Mesenchymal stem cell (in vitro differentiated cells and primary cell): Measurements from ENCODE around the gene TP73.

Experiments used
- DNase-seq: peaks from one replicate; pipeline ENCODE4 v3.0.0-alpha.2; 2013
- H2AFZ ChIP-seq: one replicate; pipeline ENCODE4 v1.6.1; 2013; ENCODE audit warnings: low read depth, mild to moderate bottlenecking, control low read depth, inconsistent platforms, low read length, moderate library complexity
- H2AK5ac ChIP-seq: 2 replicates; pipeline ENCODE4 v1.6.1; 2013; ENCODE audit warnings: low read length, moderate library complexity, mild to moderate bottlenecking, inconsistent platforms; ENCODE audit not compliant: severe bottlenecking
- H2BK120ac ChIP-seq: one replicate; pipeline ENCODE4 v1.6.1; 2013; ENCODE audit warnings: low read depth, mild to moderate bottlenecking, inconsistent platforms, low read length, moderate library complexity
- H2BK12ac ChIP-seq, 2 experiments: one replicate each; pipeline ENCODE4 v1.6.1; 2013; ENCODE audit warnings: inconsistent platforms in 2 of 2, low read length in 2 of 2, mild to moderate bottlenecking in 2 of 2, moderate library complexity in 2 of 2, control low read depth in 1 of 2
- H2BK15ac ChIP-seq: one replicate; pipeline ENCODE4 v1.6.1; 2013; ENCODE audit warnings: mild to moderate bottlenecking, low read depth, inconsistent platforms; ENCODE audit not compliant: poor library complexity, severe bottlenecking
- H2BK5ac ChIP-seq: 2 replicates; pipeline ENCODE4 v1.6.1; 2013; ENCODE audit warnings: low read depth, mild to moderate bottlenecking, low read length, control low read depth, inconsistent platforms; ENCODE audit not compliant: poor library complexity, severe bottlenecking
- H3K14ac ChIP-seq, 2 experiments: one replicate each; pipeline ENCODE4 v1.6.1; 2013; ENCODE audit warnings: inconsistent platforms in 2 of 2, low read length in 2 of 2, control low read depth in 1 of 2, mild to moderate bottlenecking in 1 of 2, moderate library complexity in 1 of 2
- H3K18ac ChIP-seq, 2 experiments: one replicate each; pipeline ENCODE4 v1.6.1; 2013; ENCODE audit warnings: inconsistent platforms in 2 of 2, low read length in 2 of 2, control low read depth in 1 of 2, low read depth in 1 of 2, mild to moderate bottlenecking in 1 of 2
- H3K23ac ChIP-seq, 2 experiments: one replicate each; pipeline ENCODE4 v1.6.1; 2013; ENCODE audit warnings: inconsistent platforms in 2 of 2, low read length in 2 of 2, mild to moderate bottlenecking in 2 of 2, moderate library complexity in 2 of 2, control low read depth in 1 of 2
- H3K27ac ChIP-seq: 2 replicates; pipeline ENCODE4 v1.5.1; 2013; ENCODE audit warnings: mild to moderate bottlenecking, moderate library complexity, low read length, control low read depth, inconsistent platforms; ENCODE audit not compliant: poor library complexity, severe bottlenecking
- H3K27me3 ChIP-seq, 2 experiments: 2 replicates each; pipeline versions ENCODE4 v1.6.1 to v1.7.0; 2013; ENCODE audit warnings: low read length in 2 of 2, mild to moderate bottlenecking in 2 of 2, moderate library complexity in 2 of 2, control low read depth in 1 of 2, inconsistent platforms in 1 of 2; ENCODE audit not compliant: control insufficient read depth in 1 of 2, insufficient read depth in 1 of 2
- H3K36me3 ChIP-seq, 2 experiments: 2 replicates each; pipeline versions ENCODE4 v1.6.1 to v1.7.0; 2013; ENCODE audit warnings: low read length in 2 of 2, control low read depth in 1 of 2, inconsistent platforms in 1 of 2, low read depth in 1 of 2, mild to moderate bottlenecking in 1 of 2; ENCODE audit not compliant: insufficient read depth in 2 of 2, control insufficient read depth in 1 of 2
- H3K4ac ChIP-seq, 2 experiments: one replicate each; pipeline ENCODE4 v1.6.1; 2013; ENCODE audit warnings: inconsistent platforms in 2 of 2, low read length in 2 of 2, mild to moderate bottlenecking in 2 of 2, moderate library complexity in 2 of 2, control low read depth in 1 of 2, low read depth in 1 of 2
- H3K4me1 ChIP-seq: 2 replicates; pipeline ENCODE4 v1.6.1; 2013; ENCODE audit warnings: low read depth, low read length, control low read depth; ENCODE audit not compliant: control insufficient read depth, insufficient read depth
- H3K4me2 ChIP-seq: 2 replicates; pipeline ENCODE4 v1.6.1; 2013; ENCODE audit warnings: low read length, mild to moderate bottlenecking, inconsistent platforms; ENCODE audit not compliant: poor library complexity, severe bottlenecking
- H3K4me3 ChIP-seq, 2 experiments: 2 replicates each; pipeline versions ENCODE4 v1.5.1 to v1.7.0; 2013; ENCODE audit warnings: low read length in 2 of 2, mild to moderate bottlenecking in 2 of 2, control low read depth in 1 of 2, low read depth in 1 of 2; ENCODE audit not compliant: insufficient read depth in 1 of 2
- H3K79me1 ChIP-seq: replicated peaks from 2 replicates; pipeline ENCODE4 v1.6.1; 2013; ENCODE audit warnings: mild to moderate bottlenecking, control low read depth, low read length, inconsistent platforms; ENCODE audit not compliant: poor library complexity, severe bottlenecking
- H3K9ac ChIP-seq: 2 replicates; pipeline ENCODE4 v1.7.0; 2013; ENCODE audit warnings: mild to moderate bottlenecking, low read length, moderate library complexity
- H3K9me3 ChIP-seq: 2 replicates; pipeline ENCODE4 v1.7.0; 2013; ENCODE audit warnings: mild to moderate bottlenecking, low read length; ENCODE audit not compliant: control insufficient read depth
- H4K8ac ChIP-seq: one replicate; pipeline ENCODE4 v1.6.1; 2013; ENCODE audit warnings: inconsistent platforms, mild to moderate bottlenecking, low read length, moderate library complexity
- H4K91ac ChIP-seq: one replicate; pipeline ENCODE4 v1.6.1; 2013; ENCODE audit warnings: mild to moderate bottlenecking, low read length, inconsistent platforms
- whole genome bisulfite sequencing: methylation state at CpG from one replicate; pipeline ENCODE4 v1.1.7; 2013; ENCODE audit warnings: mixed read lengths; 5-methylcytosine and 5-hydroxymethylcytosine counted together

TP73 gene

DNA sequence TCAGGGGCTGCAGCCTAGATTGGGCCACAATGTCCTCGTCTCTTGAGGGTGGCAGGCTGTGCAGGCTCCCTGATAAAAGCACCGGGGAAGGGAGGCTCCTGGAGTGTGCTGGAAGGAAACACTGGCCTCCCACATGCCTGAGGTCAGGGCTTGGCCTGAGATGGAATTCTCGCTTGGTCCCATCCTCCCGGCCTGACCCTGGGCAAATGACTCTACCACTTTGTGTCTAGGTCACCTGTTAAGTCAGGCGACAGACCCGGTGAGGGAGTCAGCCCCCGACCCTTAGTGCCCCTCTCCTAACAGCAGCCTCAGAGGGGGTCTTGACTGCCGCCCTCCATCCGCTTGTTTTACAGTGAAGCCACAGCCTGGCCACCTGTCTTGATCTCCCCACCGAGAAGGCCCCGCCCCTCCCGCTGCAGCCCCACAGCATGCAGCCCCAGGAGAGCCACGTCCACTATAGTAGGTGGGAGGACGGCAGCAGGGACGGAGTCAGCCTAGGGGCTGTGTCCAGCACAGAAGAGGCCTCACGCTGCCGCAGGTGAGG, 122.7 kb downstream of the TP73 start:
- Histone ChIP-seq H3K79me1 (peaks cover 15% of the 10 kb centered on the region), H3K23ac (no peak overlapping the region), H3K14ac (no peak overlapping the region), H3K36me3 (peaks cover 19 to 31% of the 10 kb centered on the region in 2 experiments), H3K4me1 (peaks cover 66% of the 10 kb centered on the region), H2BK5ac (no peak overlapping the region), H3K4me2 (peak overlapping the region; percentile 14), H4K8ac (peak overlapping the region; percentile 62), H3K27me3 (peaks cover 8 to 22% of the 10 kb centered on the region in 2 experiments), H3K9me3 (no peaks in the 10 kb centered on the region), H3K9ac (no peak overlapping the region), H3K18ac (peak overlapping the region; percentile 40 to 69), H3K4me3 (no peak overlapping the region), H2AFZ (no peak overlapping the region), H2AK5ac (no peak overlapping the region), H2BK15ac (peak overlapping the region; percentile 48), H4K91ac (peak overlapping the region; percentile 67), H2BK12ac (peak overlapping the region in 1 of 2 experiments; percentile 8), H3K4ac (no peak overlapping the region), H3K27ac (peak overlapping the region; percentile 4), H2BK120ac (no peak overlapping the region)
- peak; percentile 16 for DNase-seq
- 76% methylated on average over 17 of the region's 17 CpGs for WGBS

- Histone ChIP-seq H3K36me3 (peaks cover 25 to 36% of the 10 kb centered on the region in 2 experiments), H3K79me1 (peaks cover 15% of the 10 kb centered on the region), H3K4me1 (peaks cover 64% of the 10 kb centered on the region), H3K4me2 (peak overlapping the region; percentile 14), H2BK12ac (peak overlapping the region in 1 of 2 experiments; percentile 91), H2AFZ (no peak overlapping the region), H3K23ac (no peak overlapping the region), H4K8ac (peak overlapping the region; percentile 62), H3K27ac (peak overlapping the region; percentile 13), H3K14ac (peak overlapping the region in 1 of 2 experiments; percentile 53), H3K4me3 (no peak overlapping the region), H3K9ac (no peak overlapping the region), H2BK5ac (no peak overlapping the region), H2BK120ac (no peak overlapping the region), H4K91ac (peak overlapping the region; percentile 67), H3K18ac (peak overlapping the region; percentile 71), H3K4ac (peak overlapping the region in 1 of 2 experiments; percentile 24), H3K9me3 (no peaks in the 10 kb centered on the region), H3K27me3 (peaks cover 4 to 16% of the 10 kb centered on the region in 2 experiments), H2AK5ac (no peak overlapping the region), H2BK15ac (no peak overlapping the region)
- 48% methylated on average over 27 of the region's 27 CpGs for WGBS
- peak; percentile 62 for DNase-seq
Observed at GRCh38 chr1:3775490-3776230, 123.3 kb downstream of the TP73 start.

DNA sequence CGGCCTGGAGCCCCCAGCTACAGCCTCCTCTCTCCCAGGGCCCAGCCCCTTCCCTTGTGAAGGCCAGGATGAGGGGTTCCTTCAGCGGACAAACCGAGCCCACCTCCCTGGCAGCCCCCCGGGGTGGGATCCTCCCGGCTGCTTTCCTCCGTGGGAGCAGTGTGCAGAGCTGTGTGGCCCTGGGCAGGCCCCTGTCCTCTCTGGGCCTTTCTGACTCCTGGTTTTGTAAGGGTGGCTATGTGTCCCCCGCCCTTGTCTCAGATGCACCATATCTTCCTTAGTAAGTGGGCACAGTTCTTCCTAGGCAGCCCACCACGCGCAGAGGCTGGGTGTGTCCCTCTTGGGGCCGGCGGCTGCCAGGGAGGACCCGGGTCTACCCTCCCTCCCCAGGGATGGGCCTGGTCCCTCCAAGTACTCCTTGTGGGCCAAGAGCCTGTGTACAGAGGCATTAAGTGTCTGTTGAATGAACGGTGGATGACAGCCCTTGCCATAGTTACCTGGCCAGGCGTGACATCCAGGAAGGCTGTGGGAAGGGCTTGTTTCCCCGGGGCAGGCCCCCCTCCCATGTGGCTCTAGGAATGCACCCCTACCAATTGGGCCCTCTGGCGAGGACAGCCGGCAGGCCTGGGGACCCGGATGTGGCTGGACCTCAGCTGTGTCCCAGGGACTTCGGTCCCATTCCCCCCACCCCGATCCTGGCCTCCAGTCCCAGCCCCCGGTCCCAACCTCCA, 124.1 kb downstream of the TP73 start:
- 91% methylated on average over 21 of the region's 21 CpGs for WGBS
- peak overlapping the region in 1 of 2 experiments; percentile 71 for H3K18ac ChIP-seq
- no peak overlapping the region for H2AK5ac ChIP-seq
- H3K23ac ChIP-seq = no peak overlapping the region
- peaks cover 15% of the 10 kb centered on the region for H3K79me1 ChIP-seq
- H2BK15ac ChIP-seq = no peak overlapping the region
- H2BK12ac ChIP-seq = peak overlapping the region in 1 of 2 experiments; percentile 91
- H3K4me2 ChIP-seq = no peak overlapping the region
- peak overlapping the region; percentile 2 for H4K91ac ChIP-seq
- H3K4ac ChIP-seq = no peak overlapping the region
- no peak overlapping the region for H2BK5ac ChIP-seq
- peak overlapping the region in 1 of 2 experiments; percentile 53 for H3K14ac ChIP-seq
- no peak overlapping the region for H3K9ac ChIP-seq
- no peak overlapping the region for H3K27ac ChIP-seq
- H3K36me3 ChIP-seq = peaks cover 32 to 44% of the 10 kb centered on the region in 2 experiments
- no peak overlapping the region for H2BK120ac ChIP-seq
- H3K27me3 ChIP-seq = peaks cover 0 to 8% of the 10 kb centered on the region in 2 experiments
- no peaks in the 10 kb centered on the region for H3K9me3 ChIP-seq
- H4K8ac ChIP-seq = no peak overlapping the region
- no peak overlapping the region for H2AFZ ChIP-seq
- no peak for DNase-seq
- H3K4me3 ChIP-seq = no peak overlapping the region
- peaks cover 62% of the 10 kb centered on the region for H3K4me1 ChIP-seq

DNA sequence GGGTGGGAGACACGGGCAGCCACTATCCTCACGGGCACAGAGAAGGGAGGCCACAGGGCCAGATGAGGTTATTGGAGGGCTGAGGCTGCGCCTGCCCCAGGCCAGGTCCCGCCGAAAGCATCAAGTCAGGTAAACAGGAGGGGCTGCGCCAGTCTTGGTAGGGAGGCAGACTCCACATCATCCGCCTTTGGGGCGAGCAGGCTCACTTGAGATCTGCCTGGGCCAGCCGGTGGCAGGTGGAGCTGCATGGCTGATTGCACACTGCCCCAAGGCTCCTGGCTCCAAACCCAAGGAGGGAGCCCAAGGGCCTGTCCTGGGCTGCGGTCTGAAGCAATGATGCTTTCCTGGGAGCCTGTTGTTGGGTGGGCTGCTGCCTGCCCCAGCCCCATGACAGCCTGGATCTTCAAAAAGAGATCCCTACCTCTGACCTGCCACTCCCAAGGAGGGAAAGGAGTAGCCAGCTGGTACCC, 124.8 kb downstream of the TP73 start:
- no peak overlapping the region for H3K4ac ChIP-seq
- no peak overlapping the region for H2BK15ac ChIP-seq
- H3K18ac ChIP-seq = no peak overlapping the region
- WGBS = 96% methylated on average over 10 of the region's 10 CpGs
- H2AK5ac ChIP-seq = no peak overlapping the region
- peaks cover 40 to 50% of the 10 kb centered on the region in 2 experiments for H3K36me3 ChIP-seq
- no peak overlapping the region for H3K4me3 ChIP-seq
- H2AFZ ChIP-seq = no peak overlapping the region
- no peak overlapping the region for H2BK120ac ChIP-seq
- no peak overlapping the region for H3K27ac ChIP-seq
- no peaks in the 10 kb centered on the region for H3K9me3 ChIP-seq
- H3K4me1 ChIP-seq = peaks cover 55% of the 10 kb centered on the region
- no peak overlapping the region for H4K91ac ChIP-seq
- peaks cover 17% of the 10 kb centered on the region for H3K79me1 ChIP-seq
- H3K14ac ChIP-seq = no peak overlapping the region
- H2BK5ac ChIP-seq = no peak overlapping the region
- H3K4me2 ChIP-seq = no peak overlapping the region
- DNase-seq = no peak
- H3K9ac ChIP-seq = no peak overlapping the region
- peaks cover 0 to under 1% of the 10 kb centered on the region in 2 experiments for H3K27me3 ChIP-seq
- no peak overlapping the region for H3K23ac ChIP-seq
- no peak overlapping the region for H4K8ac ChIP-seq
- H2BK12ac ChIP-seq = no peak overlapping the region
